ENCODE data around the gene CPED1. TPM values are rescaled to one million over a fixed set of nuclear protein-coding genes. Genes with fewer than 3 reads are reported as not detected.
A peak's percentile ranks its signal among the peaks of the same experiment; 100 is the strongest.

The CPED1 gene
- total RNA-seq, 1 donor from 2014 or later: 33.8 TPM

DNA sequence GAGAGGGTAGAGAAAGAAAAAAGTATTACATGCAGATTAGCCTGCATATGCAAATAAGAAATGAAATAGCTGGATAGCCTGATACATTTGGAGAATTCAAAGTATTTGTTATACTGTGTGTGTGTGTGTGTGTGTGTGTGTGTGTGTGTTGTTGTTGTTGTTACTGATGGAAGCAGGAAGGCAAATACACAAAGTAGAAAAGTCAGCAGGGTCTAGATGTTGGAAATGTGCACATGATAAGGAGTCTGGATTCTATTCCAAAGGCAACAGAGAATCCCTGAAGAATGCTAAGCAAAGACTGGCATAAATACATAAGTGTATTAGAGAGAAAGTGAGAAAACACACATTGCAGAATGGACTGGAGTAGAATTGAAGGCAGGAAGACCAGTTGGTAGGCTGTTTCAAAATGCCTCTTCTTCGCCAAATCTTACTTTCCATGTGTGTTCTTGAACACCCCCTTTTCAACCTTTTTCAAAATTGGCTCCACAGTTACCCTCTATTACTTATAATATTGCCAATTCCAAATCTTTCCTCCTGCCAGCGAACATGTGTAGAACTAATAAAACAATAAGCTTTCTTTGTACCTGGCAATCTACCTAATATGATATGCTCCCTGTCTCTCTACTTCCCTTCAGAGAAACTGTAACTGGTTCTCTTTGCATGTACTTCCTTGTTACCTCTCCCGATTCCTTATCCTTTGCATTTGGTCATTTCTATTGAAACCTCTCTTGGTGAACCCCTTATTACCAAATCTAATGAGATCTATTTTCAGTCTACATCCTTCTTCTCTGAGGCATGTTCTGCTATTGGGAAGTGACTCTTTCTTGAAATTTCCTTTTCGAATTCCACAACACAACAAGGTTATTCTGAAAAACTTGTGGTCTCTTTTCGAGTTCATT is 6.2 kb downstream of the CPED1 start:
- intact Hi-C loops (cut with micrococcal nuclease): no loop called here
- TF ChIP-seq, protein P1, sequence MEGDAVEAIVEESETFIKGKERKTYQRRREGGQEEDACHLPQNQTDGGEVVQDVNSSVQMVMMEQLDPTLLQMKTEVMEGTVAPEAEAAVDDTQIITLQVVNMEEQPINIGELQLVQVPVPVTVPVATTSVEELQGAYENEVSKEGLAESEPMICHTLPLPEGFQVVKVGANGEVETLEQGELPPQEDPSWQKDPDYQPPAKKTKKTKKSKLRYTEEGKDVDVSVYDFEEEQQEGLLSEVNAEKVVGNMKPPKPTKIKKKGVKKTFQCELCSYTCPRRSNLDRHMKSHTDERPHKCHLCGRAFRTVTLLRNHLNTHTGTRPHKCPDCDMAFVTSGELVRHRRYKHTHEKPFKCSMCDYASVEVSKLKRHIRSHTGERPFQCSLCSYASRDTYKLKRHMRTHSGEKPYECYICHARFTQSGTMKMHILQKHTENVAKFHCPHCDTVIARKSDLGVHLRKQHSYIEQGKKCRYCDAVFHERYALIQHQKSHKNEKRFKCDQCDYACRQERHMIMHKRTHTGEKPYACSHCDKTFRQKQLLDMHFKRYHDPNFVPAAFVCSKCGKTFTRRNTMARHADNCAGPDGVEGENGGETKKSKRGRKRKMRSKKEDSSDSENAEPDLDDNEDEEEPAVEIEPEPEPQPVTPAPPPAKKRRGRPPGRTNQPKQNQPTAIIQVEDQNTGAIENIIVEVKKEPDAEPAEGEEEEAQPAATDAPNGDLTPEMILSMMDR (IDR thresholded peaks at IDR 0.05; ENCODE audit: borderline replicate concordance): no peak
- no peak for DNase-seq
- Histone ChIP-seq H3K36me3 (no peaks in the 10 kb centered on the region), H3K27ac (replicated peaks) (peak overlapping the region; percentile 62), H3K4me3 (no peak overlapping the region), H3K9me3 (replicated peaks) (no peaks in the 10 kb centered on the region), H3K4me1 (peaks cover 93% of the 10 kb centered on the region), H3K27me3 (ENCODE audit: low read depth) (no peaks in the 10 kb centered on the region)

DNA sequence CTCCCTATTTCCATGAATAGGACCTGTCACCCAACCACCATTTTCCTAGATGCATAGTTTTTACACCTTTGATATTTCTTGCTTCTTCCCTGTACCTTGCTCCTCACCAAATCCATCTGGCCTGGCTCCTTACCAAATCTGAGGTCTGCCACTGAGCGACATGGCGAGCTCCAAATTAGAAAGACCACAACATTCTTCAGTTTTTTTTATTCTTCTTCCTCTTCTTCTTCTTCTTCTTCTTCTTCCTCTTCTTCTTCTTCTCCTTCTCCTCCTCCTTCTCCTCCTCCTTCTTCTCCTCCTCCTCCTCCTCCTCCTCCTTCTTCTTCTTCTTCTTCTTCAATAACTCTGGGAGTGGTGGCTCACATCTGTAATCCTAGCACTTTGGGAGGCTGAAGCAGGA is 7.1 kb downstream of the CPED1 start:
- TF ChIP-seq, protein P1 (IDR thresholded peaks at IDR 0.05; ENCODE audit: borderline replicate concordance): no peak
- peaks cover 95% of the 10 kb centered on the region for H3K4me1 ChIP-seq
- no peak for DNase-seq
- H3K36me3 ChIP-seq: no peaks in the 10 kb centered on the region
- no peaks in the 10 kb centered on the region for H3K9me3 ChIP-seq (replicated peaks)
- intact Hi-C loops (cut with micrococcal nuclease): no loop called here
- peak overlapping the region; percentile 62 for H3K27ac ChIP-seq (replicated peaks)
- no peak overlapping the region for H3K4me3 ChIP-seq
- no peaks in the 10 kb centered on the region for H3K27me3 ChIP-seq (ENCODE audit: low read depth)

DNA sequence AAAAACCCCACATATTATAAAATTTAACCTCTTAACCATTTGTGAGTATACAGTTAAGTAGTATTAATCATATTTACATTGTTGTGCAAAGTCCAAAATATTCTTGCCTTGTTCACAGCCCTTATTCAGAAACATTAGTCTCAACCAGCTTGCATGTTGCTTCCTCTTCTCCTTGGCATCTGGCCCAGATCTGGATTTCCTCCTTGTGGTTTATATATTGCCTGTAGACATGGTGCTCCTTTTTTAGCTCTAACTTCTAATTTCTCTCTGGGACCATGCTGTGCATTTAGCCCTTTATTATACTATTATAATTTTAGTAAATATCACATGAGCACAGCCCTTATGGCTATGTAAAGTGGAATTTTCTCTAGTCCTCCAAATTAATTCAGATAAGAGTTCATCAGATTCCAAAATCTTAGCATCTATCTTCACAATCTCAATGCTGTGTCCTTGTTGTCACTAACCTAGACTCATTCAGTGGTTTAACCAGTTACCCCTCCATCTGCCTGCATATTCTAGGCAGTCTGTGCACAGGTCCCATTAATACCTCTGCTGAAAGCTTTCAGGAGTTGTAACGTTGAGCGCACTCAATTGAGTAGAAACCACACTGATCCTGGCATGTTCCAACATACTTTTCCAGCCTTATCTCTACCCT is 7.9 kb downstream of the CPED1 start:
- Histone ChIP-seq H3K9me3 (replicated peaks) (no peaks in the 10 kb centered on the region), H3K36me3 (no peaks in the 10 kb centered on the region), H3K27me3 (ENCODE audit: low read depth) (no peaks in the 10 kb centered on the region), H3K4me3 (no peak overlapping the region), H3K27ac (replicated peaks) (peak overlapping the region; percentile 62), H3K4me1 (peaks cover 96% of the 10 kb centered on the region)
- intact Hi-C loops (cut with micrococcal nuclease): no loop called here
- DNase-seq: peak; percentile 21
- TF ChIP-seq, protein P1 (IDR thresholded peaks at IDR 0.05; ENCODE audit: borderline replicate concordance): no peak

DNA sequence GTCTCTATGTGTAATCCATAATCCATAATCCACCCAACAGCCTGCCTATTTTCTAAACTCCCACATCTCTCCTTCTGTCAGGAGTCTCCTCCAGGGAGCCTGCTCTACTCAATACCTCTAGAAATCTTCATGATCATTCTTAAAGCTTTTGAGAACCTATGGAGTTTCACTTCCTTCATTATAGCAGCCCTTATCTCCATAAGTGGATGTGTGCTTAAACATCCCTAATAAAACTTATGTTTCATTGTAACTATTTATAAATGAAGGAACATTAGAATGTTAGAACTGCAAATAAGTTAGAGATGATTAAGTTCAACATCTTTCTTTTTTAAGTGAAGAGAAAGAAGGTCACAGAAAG is 8.5 kb downstream of the CPED1 start:
- Histone ChIP-seq H3K36me3 (no peaks in the 10 kb centered on the region), H3K4me1 (peaks cover 96% of the 10 kb centered on the region), H3K27me3 (ENCODE audit: low read depth) (no peaks in the 10 kb centered on the region), H3K9me3 (replicated peaks) (no peaks in the 10 kb centered on the region), H3K4me3 (no peak overlapping the region), H3K27ac (replicated peaks) (peak overlapping the region; percentile 62)
- no peak for DNase-seq
- TF ChIP-seq, protein P1 (IDR thresholded peaks at IDR 0.05; ENCODE audit: borderline replicate concordance): no peak
- intact Hi-C loops (cut with micrococcal nuclease): no loop called here

DNA sequence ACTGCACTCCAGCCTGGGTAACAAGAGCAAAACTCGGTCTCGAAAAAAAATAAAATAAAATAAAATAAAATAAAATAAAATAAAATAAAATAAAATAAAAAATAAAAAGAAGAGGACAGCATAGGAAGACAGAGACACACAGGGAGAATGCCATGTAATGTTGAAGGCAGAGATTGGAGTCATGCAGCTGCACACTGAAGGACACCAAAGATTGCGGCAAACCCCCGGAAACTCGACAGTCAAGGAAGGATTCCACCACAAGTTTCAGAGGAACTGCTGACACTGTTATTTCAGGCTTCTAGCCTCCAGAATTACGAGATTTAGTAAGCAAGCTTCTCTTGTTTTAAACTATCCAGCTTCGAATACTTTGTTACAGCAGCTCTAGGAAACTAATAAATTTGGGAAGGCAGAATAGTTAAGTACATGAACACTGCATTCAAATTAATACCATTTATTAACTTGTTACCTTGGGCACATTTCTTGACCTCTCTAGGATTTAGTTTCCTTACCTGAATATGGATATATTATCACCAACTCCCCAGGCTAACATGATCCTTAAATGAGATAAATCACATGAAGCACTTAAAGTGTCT is 9.5 kb downstream of the CPED1 start:
- Histone ChIP-seq H3K4me1 (peaks cover 96% of the 10 kb centered on the region), H3K27me3 (ENCODE audit: low read depth) (no peaks in the 10 kb centered on the region), H3K36me3 (no peaks in the 10 kb centered on the region), H3K9me3 (replicated peaks) (no peaks in the 10 kb centered on the region), H3K4me3 (no peak overlapping the region), H3K27ac (replicated peaks) (peak overlapping the region; percentile 2)
- TF ChIP-seq, protein P1 (IDR thresholded peaks at IDR 0.05; ENCODE audit: borderline replicate concordance): no peak
- DNase-seq: peak; percentile 25
- intact Hi-C loops (cut with micrococcal nuclease): no loop called here
